ENCODE results near the gene SAG.

Gene SAG

DNA sequence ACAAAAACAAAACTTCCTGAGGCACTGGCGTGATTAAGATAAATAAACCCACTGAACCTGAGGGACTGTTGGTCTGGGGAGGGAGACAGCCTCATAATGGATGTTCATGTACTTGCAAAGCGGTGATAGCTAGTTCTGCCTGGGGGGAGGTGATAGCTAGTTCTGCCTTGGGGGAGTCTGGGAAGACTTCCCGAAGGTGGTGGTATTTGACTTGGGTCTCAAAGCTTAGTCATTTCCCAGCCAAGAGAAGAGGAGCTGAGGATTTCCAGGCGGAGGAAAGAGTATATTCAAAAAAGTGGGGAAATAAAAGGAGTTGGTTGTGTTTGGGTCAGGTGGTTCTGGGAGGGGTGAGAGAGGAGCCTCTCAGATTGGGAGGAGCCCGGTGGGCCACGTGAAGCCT lies 71.4 kb downstream of the SAG start:
- DNase-seq: no peak

DNA sequence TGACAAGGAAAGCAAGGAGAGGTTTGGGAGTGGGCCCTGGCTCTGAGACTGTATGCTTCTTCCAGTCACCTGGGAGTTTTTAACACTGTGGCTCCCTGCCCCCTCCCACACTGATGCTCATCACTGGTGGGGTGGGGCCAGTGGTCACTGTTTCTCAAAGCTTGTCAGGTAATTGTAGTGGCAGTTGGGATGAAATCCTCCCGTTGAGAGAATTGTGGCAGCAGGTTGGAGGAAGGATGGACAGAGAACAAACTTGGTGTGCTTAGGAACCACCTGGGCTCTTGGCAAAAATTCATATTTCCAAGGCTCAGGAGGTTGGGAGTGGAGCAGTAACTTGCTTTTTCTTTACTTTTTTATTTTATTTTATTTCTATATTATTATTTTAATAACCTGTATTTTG lies 71.8 kb downstream of the SAG start:
- no peak for DNase-seq

DNA sequence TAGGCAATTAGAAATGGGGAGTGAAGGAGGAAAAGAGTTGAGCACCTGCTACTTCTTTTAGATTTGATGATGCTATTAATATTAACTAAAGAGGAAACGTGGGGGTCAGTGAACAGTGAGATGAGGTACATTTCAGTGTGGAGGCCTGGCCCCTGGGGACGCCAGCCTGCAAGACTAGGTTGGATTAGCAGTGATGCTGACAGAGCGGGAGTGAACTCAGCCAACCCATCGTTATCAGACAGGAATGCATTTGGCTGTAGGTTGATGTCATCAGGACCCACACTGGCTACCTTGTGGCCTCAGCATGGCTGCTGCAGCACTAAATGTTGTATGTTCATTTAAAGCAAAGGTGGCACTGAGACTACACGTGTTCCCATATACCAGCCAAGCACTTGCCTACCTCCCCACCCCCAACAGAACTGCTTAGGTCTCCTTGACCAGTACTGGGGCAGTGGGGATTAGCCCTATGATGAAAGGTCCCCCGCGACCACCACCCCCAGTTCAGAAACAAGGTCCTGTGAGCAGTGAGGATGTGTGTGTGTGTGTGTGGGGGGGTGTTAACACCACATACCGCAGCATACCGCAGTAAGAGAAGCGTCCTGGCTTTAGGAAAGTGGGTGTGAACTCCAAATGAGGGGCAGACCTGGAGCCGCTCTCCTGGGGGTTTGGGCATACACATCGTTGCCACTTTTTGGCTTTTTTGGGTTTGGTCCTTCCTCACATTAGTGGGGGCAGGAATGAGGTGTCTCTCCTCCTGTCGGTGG lies 72.7 kb downstream of the SAG start:
- no peak for DNase-seq

DNA sequence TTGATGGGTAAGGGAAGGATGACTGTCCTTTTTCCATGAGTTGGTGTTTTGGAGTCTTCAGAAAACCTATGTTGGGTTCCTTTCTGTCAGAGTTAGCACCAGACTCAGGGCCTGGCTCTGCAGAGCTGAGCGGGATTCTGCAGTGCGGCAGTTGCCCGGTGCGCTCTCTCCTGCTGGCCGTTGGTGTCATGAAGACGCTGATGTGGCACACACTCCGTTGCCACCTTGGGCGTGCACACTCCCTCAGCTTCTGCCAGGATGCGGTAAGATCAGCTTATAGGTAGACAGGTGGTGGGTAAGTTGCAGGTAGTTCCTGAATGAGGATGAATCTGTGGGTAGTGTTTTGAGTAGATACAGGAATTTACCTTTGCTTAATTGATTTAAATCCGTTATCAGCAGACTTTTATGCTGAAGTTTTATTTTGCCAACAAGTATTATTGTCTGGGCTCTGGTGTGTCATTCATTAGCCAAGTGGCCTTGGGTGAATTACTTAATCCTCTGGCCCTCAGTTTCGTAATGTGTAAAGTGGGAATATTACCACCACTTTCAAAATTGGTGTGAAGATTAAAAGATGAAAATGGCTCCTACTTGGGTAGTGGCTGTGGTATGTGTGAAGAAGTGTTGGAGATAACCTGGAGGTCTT lies 73.5 kb downstream of the SAG start:
- DNase-seq: no peak

DNA sequence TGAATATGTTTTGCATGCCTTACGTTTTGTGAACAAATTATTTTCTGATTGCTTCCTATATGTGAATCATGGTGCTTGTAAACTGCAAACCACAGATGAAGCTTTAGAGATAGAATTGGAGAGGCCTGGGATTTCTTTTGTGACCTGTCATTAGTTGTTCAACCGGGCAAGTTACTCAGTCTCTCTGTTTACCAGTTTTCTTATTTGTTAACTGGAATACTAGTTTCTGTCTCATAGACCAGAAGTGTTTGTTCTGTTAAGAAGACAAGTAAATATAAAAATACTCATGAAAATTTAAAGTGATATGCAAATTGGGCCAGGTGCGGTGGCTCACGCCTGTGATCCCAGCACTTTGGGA lies 74.0 kb downstream of the SAG start:
- no peak for DNase-seq

DNA sequence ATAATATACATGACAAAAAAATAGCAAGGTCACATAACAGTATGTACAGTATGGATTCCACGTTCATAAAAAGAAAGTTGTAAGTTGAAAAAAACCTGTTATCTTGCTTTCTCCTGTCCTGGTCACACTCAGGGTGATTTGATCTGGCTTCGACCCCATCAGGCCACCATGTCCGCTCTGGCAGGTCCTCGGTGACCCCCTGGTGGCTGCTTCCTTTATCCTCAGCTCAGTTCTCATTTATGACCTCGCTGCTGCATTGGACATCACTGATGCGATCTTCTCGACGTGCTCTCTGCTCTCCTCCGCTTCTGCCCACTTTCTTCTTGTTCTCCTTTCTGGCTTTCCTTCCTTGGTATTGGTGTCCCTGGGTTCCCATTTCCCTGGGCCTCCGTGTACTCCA lies 76.4 kb downstream of the SAG start:
- DNase-seq: no peak

DNA sequence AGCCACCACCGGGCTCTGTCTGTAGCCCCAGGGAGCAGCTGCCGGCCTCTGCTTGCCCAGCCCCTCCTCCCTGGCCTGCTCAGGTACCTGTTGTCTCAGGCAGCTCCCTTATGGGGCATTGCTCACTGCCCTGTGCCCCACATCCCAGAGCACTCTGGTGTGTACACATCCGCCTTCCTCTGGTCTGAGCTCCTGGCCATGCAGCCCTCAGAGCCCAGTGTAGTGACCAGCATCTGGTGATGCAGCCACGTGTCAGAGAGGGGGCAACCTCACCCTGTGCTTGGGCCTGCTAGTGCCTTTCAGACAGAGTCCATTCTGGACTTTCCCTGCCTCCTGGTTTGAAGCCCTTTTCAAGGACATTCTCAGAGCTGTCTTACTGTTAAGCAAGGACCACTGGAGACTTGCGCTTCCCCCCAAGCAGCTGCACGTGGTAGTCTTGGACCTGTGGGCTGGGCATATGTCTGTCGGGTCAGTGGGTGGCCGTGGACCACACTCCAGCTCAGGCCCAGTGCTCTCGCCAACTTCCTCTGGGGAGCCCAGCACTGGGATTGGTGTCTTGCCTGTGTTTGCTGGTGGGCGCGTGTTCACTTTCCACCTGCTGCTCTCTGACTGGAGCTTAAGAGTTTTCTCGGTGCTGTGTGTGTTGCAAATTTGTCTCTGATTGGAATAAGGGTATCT lies 77.3 kb downstream of the SAG start:
- DNase-seq: peak in 3 of 51 donors; percentile 12 to 28 (median 22)

DNA sequence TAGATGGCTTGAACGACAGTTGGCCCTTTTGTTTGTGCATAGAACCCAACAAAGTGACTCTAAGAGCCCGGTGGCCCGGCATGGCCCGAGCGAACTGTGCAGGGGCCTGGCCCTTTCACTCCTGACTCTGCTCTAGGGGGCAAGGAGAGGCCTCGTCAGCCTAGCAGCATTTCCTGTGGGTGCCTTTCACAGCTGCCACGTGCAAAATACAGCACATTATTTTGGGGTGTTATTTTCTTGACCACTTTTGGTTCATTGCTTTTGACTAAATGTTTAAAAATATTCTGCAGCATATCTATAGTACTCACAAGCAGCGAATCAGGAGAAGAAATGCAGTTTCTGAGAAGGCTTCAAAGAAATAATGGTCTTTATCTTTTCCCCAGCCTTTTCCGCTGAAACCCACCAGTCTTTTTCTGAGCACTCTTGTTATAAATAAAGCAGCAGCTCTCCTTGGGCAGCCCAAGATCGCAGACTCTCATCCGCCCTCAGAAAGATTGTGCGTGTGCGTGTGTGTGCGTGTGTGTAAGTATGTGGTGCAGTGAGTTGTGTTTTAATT lies 78.0 kb downstream of the SAG start:
- peak in 1 of 51 donors; percentile 5 for DNase-seq

DNA sequence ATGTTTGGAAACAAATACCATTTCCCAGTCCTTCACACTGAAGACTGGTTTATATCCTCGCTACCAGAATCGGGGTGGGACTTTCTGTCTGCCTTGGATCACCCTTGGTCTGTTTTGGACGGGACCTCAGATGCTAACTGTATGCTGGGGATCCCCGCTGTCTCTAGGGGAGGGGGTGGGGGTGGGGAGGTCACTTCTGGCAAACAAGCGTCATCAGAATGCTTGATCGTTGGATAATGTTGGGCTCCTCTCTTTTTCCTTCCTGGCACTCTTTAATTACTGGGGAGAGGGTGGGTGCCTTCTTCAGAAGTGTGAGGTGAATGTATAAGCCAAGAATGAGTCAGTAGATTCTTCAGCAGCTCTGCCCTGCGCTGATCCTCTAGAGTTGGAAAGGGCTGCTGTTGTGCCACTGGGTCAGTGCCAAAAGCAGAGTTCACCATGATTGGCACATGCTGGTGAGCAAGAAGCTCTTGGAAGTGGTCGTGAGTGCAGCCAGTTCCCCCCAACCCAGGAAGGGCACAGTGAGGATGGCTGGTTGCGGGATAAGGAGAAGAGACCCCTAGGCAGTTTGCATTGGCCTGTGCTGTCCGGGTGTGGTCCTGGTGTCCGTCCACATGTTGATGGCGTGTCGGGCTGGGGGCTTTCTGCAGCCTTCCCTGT lies 78.9 kb downstream of the SAG start:
- DNase-seq: peak in 7 of 51 donors; percentile 11 to 47 (median 35)

DNA sequence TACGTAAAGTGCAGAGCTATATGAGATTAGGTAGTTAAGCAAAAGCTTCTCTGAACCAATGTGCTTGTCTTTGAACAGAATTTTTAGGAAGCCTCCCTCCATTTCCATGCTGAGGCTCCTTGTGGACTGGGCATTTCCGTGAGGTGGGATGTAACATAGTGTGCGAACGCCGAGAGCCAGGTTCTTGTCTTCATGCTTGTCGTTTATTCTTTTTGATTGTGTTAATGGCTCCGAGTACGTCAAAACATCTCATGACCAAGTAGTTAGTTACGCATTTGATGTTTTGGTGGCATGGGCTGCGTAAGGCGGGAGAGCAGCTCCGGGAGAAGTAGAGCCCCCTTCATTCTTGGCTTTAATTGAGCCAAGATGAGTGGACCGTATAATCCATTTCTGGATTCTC lies 79.6 kb downstream of the SAG start:
- DNase-seq: peak in 1 of 51 donors; percentile 58

DNA sequence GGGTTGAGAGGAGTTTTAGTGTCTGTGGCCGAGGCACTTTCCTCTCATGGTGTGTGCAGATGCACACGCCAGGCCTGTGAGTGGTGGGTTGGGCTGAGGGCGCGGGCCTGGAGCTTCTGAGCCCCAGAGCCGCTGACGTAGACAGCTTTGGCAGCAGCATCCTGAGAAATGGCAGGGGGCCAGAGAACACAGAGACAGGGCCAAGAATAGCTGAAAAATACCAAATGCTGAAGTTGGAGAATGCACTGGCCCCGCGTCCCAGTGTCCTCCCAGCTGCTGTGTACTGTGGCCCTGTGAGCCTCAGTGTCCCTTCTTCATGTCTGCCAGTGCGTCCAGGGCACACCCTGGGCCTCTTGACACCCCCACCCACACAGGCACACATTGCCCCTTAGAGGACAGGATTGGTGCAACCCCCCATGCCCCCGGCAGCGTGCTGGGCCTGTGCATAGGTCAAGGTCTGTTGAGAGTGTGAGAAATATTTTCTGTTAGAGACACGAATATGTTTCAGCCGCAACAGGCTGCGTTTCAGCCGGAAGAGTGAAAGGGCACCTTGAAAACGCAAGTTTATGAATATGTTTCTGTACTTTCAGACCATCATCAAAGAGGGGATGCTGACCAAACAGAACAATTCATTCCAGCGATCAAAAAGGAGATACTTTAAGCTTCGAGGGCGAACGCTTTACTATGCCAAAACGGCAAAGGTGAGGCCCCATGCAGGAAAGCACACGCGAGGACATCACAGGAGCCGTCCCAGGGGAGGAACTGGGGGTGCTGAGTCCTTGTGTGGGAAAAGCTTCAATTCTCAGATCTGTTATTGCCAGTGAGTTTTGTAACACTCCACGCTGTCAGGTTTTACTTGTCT lies 80.3 kb downstream of the SAG start:
- DNase-seq: peak in 50 of 51 donors; percentile 22 to 93 (median 80)

DNA sequence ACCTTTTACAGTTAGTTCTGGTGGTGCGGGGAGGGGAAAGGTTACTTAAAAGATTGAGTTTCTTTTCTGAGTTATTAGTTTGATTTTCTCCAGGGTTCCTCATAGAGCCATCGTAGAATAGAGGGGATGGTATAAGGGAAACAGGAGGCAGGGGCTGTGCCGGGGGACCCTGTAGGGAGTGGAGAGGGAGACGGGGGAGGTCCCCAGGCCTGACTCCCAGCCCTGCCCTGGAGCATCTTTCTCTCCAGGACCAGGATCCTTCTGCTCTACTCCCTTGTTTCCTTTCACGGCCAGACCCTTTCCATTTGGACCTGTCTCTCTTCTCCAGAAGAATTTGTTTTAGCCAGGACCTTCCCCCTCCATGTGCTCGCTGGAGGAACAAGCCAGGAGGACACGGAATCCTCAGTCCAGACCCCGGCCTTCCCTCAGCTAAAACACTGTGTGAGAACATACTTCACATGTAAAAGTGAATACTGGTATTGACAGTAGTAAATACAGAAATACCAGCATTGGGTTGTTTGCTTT lies 82.0 kb downstream of the SAG start:
- no peak for DNase-seq

DNA sequence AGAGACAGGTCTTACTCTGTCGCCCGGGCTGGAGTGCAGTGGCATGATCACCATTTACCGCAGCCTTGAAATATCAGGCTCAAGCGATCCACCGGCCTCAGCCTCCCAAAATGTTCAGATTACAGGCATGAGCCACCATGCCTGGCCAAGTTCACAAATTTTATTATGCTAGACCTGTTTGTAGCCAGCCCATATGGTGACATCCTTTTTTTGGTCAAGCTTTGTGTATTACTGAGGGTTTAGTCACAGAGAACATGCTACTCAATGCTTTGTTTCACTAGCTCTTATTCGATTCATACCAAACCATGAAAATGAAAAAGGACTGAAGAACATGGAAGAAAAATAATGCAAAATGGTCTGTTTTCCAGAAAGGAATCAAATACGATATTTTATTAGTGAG lies 88.1 kb downstream of the SAG start:
- no peak for DNase-seq

Measured in hypothalamus (tissue), 51 donors.